ENCODE data around the gene ARPP21.
"Not testable (repeated sequence)": the region's sequence is repeated elsewhere in the genome, so short reads cannot be mapped to it uniquely, and the experiment has no call there.

The ARPP21 gene

DNA sequence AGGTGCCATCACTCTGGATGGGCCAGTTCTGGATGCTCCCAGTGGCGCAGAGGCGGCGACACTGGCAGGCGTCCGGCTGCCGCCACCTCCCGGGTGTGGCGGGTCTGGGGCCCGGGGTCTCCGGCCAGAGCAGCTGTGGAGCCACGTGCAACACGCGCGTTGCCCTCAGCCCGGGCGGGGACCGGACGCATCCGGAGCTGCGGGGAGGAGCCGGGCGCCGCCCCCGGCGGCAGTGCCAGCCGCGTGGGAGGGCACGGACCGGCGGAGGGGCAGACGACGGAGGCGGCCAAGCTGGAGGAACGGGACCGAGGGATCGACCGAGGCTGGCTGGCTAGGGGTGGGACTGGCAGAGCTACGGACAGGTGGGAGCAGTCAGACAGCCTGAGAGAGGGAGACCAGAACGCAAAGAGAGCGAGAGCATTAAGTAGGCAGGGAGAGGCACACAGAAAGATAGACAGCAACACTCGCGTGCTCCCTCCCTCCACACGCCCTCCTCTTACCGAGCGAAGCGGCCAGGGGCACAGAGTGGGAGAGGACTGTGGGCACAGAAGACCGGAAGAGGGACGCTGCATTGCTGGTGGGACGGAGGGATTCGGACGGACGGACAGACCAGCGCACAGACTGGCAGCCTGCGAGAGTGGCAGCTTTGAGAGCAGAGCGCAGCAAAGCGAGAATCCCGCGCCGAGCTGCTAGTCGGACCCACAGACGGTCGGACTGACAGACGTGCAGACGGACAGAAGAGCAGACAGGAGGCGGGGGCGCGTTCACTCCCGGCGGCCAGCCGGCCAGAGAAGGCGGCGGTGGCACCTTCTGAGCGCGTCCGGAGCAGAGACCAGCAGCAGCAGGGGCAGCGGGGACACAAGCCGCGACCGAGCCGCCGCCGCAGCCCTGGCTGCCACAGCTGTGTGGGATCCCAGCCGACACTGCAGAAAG, at the start of gene ARPP21:
TSS of gene ARPP21 (plus strand) at position 272 of the 933 bp plus-strand sequence. CDS start 42,227 bp downstream, outside the sequence.
- DNase-seq = no peak

GRCh38 chr3:35592589-35593295, 46.6 kb upstream of the ARPP21 start:
- no peak for DNase-seq

GRCh38 chr3:35594739-35595138, 44.6 kb upstream of the ARPP21 start:
- no peak for DNase-seq

- DNase-seq = no peak
These were observed 42.9 kb upstream of the ARPP21 start for GRCh38 chr3:35596335-35596995.

DNA sequence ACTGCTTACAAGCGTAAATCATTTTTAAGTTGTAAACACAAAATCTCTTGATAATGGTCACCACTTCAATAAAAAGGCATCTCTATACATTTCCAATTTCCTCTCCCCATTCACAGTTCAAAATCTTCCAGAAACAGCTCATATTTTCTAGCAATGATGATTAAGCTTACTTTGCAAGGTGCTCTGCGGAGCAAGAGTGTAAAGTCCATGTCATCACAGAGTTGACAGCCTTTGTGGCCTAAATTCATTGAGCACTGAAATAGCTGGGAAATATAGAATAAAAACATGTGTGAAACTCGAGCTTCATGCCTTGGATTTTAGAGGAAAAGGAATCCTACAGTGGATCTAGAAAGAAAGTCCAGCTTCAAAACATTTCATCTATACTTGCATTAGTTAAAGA, 41.8 kb upstream of the ARPP21 start:
- DNase-seq = no peak

DNA sequence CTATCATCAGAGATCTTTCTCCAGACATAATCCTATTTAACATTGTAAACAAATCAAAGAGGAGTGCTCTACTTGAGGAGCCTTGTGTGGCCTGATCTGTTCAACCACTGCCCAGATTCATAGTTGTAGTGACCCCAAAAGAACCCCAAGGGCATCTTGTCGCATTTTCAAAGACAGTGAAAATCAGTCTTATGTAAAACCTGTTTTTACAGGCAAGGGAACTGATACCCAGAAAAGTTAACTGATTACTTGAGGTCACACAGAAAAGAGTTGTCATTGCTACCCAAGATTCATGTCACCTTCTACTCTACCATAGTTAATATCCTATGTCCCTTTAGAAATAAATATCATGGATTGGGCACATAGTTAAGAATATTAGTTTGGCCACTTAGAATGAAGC, 40.5 kb upstream of the ARPP21 start:
- no peak for DNase-seq

DNA sequence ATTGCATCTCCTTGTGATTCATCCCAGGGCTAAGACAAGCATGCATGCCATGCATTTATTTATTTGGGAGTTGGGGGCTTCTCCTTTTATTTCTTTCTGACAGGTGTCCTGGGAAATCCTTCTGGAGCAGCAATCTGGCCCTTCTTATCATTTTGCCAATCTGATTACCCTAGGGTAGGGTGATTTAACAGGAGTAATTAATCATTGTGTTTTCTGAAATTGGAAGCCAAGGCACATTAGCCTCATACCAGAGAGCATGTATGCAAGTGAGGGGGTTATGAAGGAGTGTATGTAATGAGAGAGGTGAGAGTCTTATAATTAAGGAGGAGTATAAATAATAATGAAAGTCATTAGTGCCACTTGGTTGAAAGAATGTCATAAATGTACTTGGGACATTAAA, 37.4 kb upstream of the ARPP21 start:
- DNase-seq = no peak

GRCh38 chr3:35602395-35602936, 36.9 kb upstream of the ARPP21 start:
- DNase-seq = no peak

DNA sequence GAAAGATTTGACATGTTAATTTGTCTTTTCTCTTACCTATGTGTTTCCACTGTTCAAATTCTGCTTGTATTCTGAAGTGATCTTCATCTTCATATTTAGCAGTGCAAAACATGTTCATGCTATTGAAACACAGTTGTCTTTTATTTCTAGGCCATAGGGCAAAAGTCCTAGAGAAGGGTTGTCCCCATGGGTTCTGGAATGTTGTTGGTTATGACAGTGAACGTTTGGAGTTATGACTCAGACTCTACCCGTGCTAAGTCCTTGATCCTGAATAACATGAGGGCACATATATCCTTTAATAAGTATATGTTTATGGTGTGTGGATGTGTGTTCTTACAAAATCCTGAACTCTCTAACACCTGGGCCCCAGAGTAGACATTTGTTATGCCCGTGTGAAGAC, 23.0 kb upstream of the ARPP21 start:
- no peak for DNase-seq

GRCh38 chr3:35617370-35617769, 22.0 kb upstream of the ARPP21 start:
- no peak for DNase-seq

DNA sequence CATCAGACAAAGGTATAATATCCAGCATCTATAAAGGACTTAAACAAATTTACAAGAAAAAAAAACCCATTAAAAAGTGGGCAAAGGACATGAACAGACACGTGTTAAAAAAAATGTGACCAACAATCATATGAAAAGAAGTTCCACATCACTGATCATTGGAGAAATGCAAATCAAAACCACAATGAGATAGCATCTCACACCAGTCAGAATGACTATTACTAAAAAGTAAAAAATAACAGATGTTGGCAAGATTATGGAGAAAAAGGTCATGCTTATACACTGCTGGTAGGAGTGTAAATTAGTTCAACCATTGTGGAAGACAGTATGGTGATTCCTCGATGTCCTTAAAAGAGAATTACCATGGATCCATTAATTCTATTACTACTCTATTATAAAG, 19.1 kb upstream of the ARPP21 start:
- DNase-seq = not testable (repeated sequence)

DNA sequence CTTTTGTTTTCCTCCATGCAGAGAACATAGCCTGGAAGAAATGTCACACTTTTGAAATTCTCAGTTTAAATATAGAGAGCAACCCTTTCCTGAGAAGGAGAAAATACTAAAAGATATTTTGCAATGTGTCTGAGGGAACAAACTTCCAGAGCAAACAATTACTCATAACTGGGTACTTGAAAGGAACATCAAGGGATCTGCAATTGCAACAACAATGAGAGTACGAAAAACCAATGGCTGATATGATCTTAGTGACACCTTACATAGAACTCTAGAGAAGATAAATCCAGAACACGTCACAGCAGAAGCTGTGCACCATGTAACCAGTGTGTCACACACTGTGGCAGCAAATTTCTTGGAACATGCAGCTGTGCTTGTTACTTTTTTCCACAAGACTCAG, 14.6 kb upstream of the ARPP21 start:
- no peak for DNase-seq

- DNase-seq = no peak
These were observed 5.8 kb upstream of the ARPP21 start for GRCh38 chr3:35633332-35634124.

- no peak for DNase-seq
These were observed 3.9 kb upstream of the ARPP21 start for GRCh38 chr3:35635407-35635806.

GRCh38 chr3:35635926-35636683, 3.2 kb upstream of the ARPP21 start:
- DNase-seq = no peak

- no peak for DNase-seq
These were observed 910 bp upstream of the ARPP21 start for GRCh38 chr3:35638251-35638979.

DNA sequence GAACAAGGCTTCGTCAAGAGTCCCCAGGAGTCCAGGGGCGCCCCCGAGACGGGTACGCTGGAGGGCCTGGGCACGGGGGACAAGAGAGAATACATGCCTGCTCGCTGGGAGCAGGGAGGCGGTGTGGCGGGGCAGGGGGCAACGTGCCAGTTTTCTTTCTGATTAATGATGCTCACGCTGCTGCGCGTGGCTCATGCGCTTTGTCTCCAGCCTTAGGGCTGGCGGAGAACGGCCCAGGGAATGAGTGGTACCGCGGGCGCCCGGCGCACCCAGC, 408 bp upstream of the ARPP21 start:
- no peak for DNase-seq

DNA sequence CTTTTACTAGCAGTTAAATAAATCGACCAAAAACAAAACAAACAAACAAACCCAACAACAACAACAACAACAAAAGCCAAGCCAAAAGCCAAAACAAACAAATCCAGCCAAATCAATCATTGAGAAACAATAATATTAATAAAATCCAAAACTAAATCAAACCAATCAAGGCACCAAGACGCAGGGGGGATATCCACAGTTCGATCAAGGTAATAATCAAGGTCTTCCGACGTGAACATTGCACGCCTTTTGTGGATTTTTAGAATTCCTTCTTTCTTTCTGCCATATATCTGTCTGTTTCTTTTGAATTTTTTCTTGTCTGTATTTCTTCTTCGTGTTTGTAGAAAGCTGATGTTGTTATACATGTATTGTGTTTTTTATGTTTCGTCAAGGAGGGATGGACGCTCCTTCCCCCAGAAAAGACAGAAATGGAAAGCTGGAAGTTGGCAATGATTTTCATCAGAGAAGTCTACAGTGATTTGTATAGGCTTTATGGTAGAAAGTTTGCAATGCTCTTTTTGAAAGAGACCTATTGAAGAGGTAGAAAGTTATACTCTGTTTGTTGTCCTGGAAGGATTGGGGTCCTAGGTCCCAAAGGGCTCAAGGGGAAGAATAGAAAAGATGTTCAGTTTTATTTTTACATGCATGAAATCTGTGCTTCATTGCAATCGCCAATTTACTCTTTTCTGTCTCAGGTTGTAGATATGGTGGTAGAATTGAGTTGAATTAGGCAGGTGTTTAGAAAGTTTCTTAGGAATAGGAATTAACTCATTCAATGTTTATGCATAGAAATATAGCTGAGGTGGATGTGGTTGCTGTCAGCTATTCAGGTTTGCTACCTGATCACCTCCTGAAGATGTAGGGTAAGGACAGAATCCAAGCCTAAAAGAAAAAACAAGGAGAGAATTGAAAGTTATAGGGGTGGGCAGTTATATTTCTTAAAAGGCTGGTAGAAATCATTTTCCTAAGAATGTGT, 1.2 kb downstream of the ARPP21 start:
- no peak for DNase-seq

DNA sequence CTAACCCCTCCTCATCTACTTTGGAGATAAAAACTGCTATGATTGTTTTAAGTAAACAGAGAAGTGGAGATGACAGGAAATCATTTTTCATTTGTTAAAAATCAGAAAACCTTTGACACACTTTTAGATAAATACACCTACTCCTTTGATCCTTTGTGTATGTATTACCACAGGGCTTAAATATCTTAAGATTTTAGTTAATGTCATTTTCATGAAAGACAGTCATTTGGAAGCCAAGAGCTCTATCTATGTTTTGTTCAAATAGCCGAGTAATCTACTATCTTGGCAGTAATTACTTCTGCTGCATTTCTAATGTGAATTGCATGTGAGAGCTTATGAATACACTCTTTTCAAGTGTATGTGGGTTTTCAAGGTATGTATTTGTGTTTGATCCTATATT, 2.0 kb downstream of the ARPP21 start:
- DNase-seq = no peak

Data from activated CD4-positive, alpha-beta T cell treated with anti-CD3 and anti-CD28 coated beads, Interleukin-2, amount 50 U/mL, for 1 hour (primary cell).